Limb (tissue), 2 donors: ENCODE measurements around the gene MORN1.
A peak's percentile ranks its signal among the peaks of the same experiment; 100 is the strongest.
"Not testable (repeated sequence)": the region's sequence is repeated elsewhere in the genome, so short reads cannot be mapped to it uniquely, and the experiment has no call there.

ENCODE experiments used
- DNase-seq, 2 donors: peaks; one replicate each; pipeline ENCODE4 v3.0.0-alpha.2; 2016; ENCODE audit errors: extremely low spot score in 2 of 2

MORN1 gene

GRCh38 chr1:2391041-2391930 is at the start of gene MORN1, which contains the start of gene RER1:
MORN1 (minus strand) TSS chr1:2391554; CDS start chr1:2391533, 21 bp downstream.
RER1 (plus strand) TSS chr1:2391841; CDS start chr1:2395791, 3,950 bp downstream.
- DNase-seq, result peak; percentile 99 to 100

- not testable (repeated sequence) for DNase-seq
Measured at GRCh38 chr1:2440346-2440745, 49.0 kb upstream of the MORN1 start.

- no peak for DNase-seq
Measured at GRCh38 chr1:2439369-2439768, 48.0 kb upstream of the MORN1 start.

GRCh38 chr1:2438641-2439040 is 47.3 kb upstream of the MORN1 start:
- no peak for DNase-seq

- no peak for DNase-seq
Measured at GRCh38 chr1:2438038-2438437, 46.7 kb upstream of the MORN1 start.

GRCh38 chr1:2437617-2438016 is 46.3 kb upstream of the MORN1 start:
- DNase-seq, result no peak

- no peak for DNase-seq
Measured at GRCh38 chr1:2436876-2437275, 45.5 kb upstream of the MORN1 start.

GRCh38 chr1:2435746-2436355 is 44.5 kb upstream of the MORN1 start:
- no peak for DNase-seq

GRCh38 chr1:2435091-2435490 is 43.7 kb upstream of the MORN1 start:
- no peak for DNase-seq

GRCh38 chr1:2433936-2434655 is 42.7 kb upstream of the MORN1 start:
- DNase-seq, result no peak

GRCh38 chr1:2433196-2433595 is 41.8 kb upstream of the MORN1 start:
- DNase-seq, result no peak

- no peak for DNase-seq
Measured at GRCh38 chr1:2432441-2432844, 41.1 kb upstream of the MORN1 start.

- DNase-seq, result no peak
Measured at GRCh38 chr1:2431518-2431917, 40.2 kb upstream of the MORN1 start.

- DNase-seq, result peak in 1 of 2 donors; percentile 51
Measured at GRCh38 chr1:2431103-2431502, 39.7 kb upstream of the MORN1 start.

- DNase-seq, result no peak
Measured at GRCh38 chr1:2430592-2430973, 39.2 kb upstream of the MORN1 start.

- DNase-seq, result no peak
Measured at GRCh38 chr1:2429780-2430591, 38.6 kb upstream of the MORN1 start.

GRCh38 chr1:2428490-2428889 is 37.1 kb upstream of the MORN1 start:
- DNase-seq, result no peak

GRCh38 chr1:2427976-2428375 is 36.6 kb upstream of the MORN1 start:
- no peak for DNase-seq

- DNase-seq, result no peak
Measured at GRCh38 chr1:2427051-2427450, 35.7 kb upstream of the MORN1 start.

GRCh38 chr1:2426540-2426939 is 35.2 kb upstream of the MORN1 start:
- no peak for DNase-seq

- no peak for DNase-seq
Measured at GRCh38 chr1:2425892-2426291, 34.5 kb upstream of the MORN1 start.
